DND-41 (cell line): ENCODE data around the gene KCNMB1.

ENCODE experiments used
- EZH2 ChIP-seq: IDR thresholded peaks from 3 replicates; pipeline ENCODE4 v1.6.1; 2012; ENCODE audit warnings: borderline replicate concordance, low read depth, mild to moderate bottlenecking, moderate library complexity, low read length, inconsistent platforms; ENCODE audit not compliant: severe bottlenecking
- TF ChIP-seq, protein P1 (sequence below): IDR thresholded peaks from 2 replicates; pipeline ENCODE4 v1.5.1; 2012; ENCODE audit warnings: borderline replicate concordance, low read length, moderate library complexity, mild to moderate bottlenecking; ENCODE audit not compliant: poor library complexity, severe bottlenecking; ENCODE audit errors: extremely low read depth

DNA sequence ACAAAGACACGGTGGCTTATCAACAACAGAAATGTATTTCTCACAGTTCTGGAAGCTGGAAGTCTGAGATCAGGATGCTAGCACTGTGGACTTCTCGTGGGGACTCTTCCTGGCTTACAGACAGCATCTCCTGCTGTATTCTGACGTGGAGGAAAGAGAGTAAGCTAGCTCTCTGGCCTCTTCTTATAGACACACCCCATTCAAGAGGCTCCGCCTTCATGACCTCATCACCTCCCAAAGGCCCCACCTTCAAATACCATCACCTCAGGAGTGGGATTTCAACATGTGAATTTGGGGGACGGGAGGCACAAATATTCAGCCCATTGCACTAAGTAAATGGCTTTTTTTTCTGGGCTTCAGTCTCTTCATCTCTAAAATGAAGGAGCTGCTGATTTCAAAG is 27.6 kb downstream of the KCNMB1 start:
- TF ChIP-seq, protein P1, sequence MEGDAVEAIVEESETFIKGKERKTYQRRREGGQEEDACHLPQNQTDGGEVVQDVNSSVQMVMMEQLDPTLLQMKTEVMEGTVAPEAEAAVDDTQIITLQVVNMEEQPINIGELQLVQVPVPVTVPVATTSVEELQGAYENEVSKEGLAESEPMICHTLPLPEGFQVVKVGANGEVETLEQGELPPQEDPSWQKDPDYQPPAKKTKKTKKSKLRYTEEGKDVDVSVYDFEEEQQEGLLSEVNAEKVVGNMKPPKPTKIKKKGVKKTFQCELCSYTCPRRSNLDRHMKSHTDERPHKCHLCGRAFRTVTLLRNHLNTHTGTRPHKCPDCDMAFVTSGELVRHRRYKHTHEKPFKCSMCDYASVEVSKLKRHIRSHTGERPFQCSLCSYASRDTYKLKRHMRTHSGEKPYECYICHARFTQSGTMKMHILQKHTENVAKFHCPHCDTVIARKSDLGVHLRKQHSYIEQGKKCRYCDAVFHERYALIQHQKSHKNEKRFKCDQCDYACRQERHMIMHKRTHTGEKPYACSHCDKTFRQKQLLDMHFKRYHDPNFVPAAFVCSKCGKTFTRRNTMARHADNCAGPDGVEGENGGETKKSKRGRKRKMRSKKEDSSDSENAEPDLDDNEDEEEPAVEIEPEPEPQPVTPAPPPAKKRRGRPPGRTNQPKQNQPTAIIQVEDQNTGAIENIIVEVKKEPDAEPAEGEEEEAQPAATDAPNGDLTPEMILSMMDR, result no peak
- TF ChIP-seq EZH2, result no peak
